ENCODE data around the gene ZNF670. TPM values are rescaled to one million over a fixed set of nuclear protein-coding genes. Genes with fewer than 3 reads are reported as not detected.
A peak's percentile ranks its signal among the peaks of the same experiment; 100 is the strongest.

Gene ZNF670
- total and polyA plus RNA-seq, 4 donors: 0.74 to 2.3 (median 1.4) TPM

DNA sequence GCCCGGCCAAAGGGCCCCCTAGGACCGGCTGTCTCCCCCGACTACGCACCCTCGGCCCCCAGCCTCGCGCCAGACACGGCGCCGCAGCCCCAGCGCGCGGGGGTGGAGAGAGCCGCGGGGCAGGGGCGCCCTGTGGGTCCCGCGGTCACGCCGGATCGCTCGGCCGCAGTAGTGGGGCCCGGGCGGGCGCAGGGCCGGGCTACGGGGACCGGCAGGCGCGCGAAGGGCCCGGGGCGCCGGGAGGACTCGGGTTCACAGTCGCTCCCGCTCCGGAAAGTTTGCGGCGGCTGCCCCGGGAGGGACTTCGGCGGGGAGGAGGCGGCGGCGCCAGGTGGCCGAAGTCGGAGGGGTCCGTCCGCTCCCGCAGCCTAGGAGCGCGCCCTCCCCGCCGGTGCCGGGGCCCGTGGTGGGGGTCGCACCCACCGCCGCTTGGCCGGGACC is 32.7 kb upstream of the ZNF670 start:
- H3K27ac ChIP-seq (ENCODE audit: low read depth in 1 of 2, low read length in 2 of 2): peak overlapping the region; percentile 22 to 65
- peak overlapping the region; percentile 50 to 92 (median 72) for H3K4me3 ChIP-seq (ENCODE audit: low read depth in 1 of 3, low read length in 3 of 3)
- H3K9me3 ChIP-seq (ENCODE audit: control insufficient read depth in 4 of 4, low read length in 3 of 4): peaks cover 0 to 1% (median 0%) of the 10 kb centered on the region in 4 donors
- peak overlapping the region in 1 of 2 donors; percentile 47 for H3K9ac ChIP-seq (ENCODE audit: low read depth in 1 of 2, low read length in 2 of 2)
- no peaks in the 10 kb centered on the region for H3K36me3 ChIP-seq (ENCODE audit: control insufficient read depth in 4 of 4, insufficient read depth in 3 of 4, low read depth in 1 of 4, low read length in 3 of 4)
- H3K4me1 ChIP-seq (ENCODE audit: control insufficient read depth in 4 of 4, insufficient read depth in 4 of 4, low read length in 3 of 4): peaks cover 0 to 24% (median 17%) of the 10 kb centered on the region in 4 donors
- peak; percentile 48 for DNase-seq (ENCODE audit: low spot score)
- WGBS: under 1% methylated on average over 62 of the region's 62 CpGs
- no peak for TF ChIP-seq RXRA (IDR thresholded peaks at IDR 0.05)
- no peak for TF ChIP-seq GABPA (IDR thresholded peaks at IDR 0.05 in 1 of 2, conservative IDR thresholded peaks at IDR 0.05 in 1 of 2)
- H3K27me3 ChIP-seq (ENCODE audit: control insufficient read depth in 4 of 4, insufficient read depth in 4 of 4, low read length in 3 of 4): no peaks in the 10 kb centered on the region

DNA sequence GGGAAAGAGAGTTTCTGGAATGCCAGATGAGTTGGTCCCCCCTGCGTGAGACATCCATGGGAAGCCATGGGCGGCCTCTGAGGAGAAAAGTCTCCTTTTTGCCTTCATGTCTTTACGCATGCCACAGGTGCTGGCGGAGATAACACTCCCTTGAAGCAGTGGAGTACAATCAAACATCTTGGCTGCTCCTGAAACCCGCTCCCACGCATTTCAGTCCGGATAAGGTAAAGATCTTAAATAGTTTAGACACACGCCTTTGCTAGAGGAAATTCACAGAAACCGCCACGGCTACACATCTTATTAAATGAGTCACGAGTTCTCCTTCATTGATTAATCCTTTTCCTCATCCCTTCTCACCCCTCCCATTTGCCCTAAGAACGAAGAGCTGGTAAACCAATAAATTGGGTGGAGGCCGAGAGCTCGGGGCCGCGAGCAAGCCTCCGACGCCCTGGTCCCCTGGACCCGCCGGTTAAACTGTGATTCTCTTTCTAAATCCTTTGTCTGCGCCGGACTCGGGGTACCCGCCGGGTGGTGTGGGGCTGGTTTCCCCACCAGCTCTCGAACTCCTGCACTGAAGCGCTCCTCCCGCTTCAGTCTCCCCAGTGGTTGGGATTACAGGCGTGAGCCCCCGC is 32.1 kb upstream of the ZNF670 start:
- Histone ChIP-seq H3K4me1 (ENCODE audit: control insufficient read depth in 4 of 4, insufficient read depth in 4 of 4, low read length in 3 of 4) (peaks cover 0 to 24% (median 17%) of the 10 kb centered on the region in 4 donors), H3K27me3 (ENCODE audit: control insufficient read depth in 4 of 4, insufficient read depth in 4 of 4, low read length in 3 of 4) (no peaks in the 10 kb centered on the region), H3K9ac (ENCODE audit: low read depth in 1 of 2, low read length in 2 of 2) (peak overlapping the region in 1 of 2 donors; percentile 47), H3K4me3 (ENCODE audit: low read depth in 1 of 3, low read length in 3 of 3) (peak overlapping the region in 2 of 3 donors; percentile 50 to 92), H3K9me3 (ENCODE audit: control insufficient read depth in 4 of 4, low read length in 3 of 4) (peaks cover 0 to 2% (median 0%) of the 10 kb centered on the region in 4 donors), H3K27ac (ENCODE audit: low read depth in 1 of 2, low read length in 2 of 2) (no peak overlapping the region), H3K36me3 (ENCODE audit: control insufficient read depth in 4 of 4, insufficient read depth in 3 of 4, low read depth in 1 of 4, low read length in 3 of 4) (no peaks in the 10 kb centered on the region)
- WGBS: 25% methylated on average over 30 of the region's 30 CpGs
- TF ChIP-seq FOXA2 (IDR thresholded peaks at IDR 0.05) (no peak), RXRA (IDR thresholded peaks at IDR 0.05) (no peak), HNF4G (IDR thresholded peaks at IDR 0.05) (no peak), HNF4A (conservative IDR thresholded peaks at IDR 0.05) (no peak), SP1 (IDR thresholded peaks at IDR 0.05) (no peak)
- TF ChIP-seq, protein P1, sequence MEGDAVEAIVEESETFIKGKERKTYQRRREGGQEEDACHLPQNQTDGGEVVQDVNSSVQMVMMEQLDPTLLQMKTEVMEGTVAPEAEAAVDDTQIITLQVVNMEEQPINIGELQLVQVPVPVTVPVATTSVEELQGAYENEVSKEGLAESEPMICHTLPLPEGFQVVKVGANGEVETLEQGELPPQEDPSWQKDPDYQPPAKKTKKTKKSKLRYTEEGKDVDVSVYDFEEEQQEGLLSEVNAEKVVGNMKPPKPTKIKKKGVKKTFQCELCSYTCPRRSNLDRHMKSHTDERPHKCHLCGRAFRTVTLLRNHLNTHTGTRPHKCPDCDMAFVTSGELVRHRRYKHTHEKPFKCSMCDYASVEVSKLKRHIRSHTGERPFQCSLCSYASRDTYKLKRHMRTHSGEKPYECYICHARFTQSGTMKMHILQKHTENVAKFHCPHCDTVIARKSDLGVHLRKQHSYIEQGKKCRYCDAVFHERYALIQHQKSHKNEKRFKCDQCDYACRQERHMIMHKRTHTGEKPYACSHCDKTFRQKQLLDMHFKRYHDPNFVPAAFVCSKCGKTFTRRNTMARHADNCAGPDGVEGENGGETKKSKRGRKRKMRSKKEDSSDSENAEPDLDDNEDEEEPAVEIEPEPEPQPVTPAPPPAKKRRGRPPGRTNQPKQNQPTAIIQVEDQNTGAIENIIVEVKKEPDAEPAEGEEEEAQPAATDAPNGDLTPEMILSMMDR (IDR thresholded peaks at IDR 0.05; ENCODE audit: low read depth, low read length, missing input control): no peak
- no peak for DNase-seq (ENCODE audit: low spot score)

DNA sequence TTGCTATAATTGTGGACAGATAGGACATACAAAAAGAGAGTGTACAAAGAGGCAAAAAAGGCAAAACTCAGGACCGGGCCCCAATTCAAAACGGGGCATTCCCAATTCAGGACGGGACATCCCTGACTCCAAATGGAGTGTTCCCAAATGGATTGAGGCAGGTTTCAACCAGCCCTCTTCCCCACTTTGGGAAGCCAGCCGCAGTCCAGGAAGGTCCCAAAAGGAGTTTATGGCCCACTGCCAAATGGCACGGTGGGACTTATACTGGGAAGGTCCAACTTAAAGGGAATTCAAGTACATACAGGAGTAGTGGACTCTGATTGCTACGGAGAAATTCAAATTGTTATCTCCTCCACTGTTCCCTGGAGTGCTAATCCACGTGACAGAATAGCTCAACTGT is 29.1 kb upstream of the ZNF670 start:
- Histone ChIP-seq H3K9ac (ENCODE audit: low read depth in 1 of 2, low read length in 2 of 2) (no peak overlapping the region), H3K36me3 (ENCODE audit: control insufficient read depth in 4 of 4, insufficient read depth in 3 of 4, low read depth in 1 of 4, low read length in 3 of 4) (peaks cover 0 to 3% (median 0%) of the 10 kb centered on the region in 4 donors), H3K4me3 (ENCODE audit: low read depth in 1 of 3, low read length in 3 of 3) (no peak overlapping the region), H3K4me1 (ENCODE audit: control insufficient read depth in 4 of 4, insufficient read depth in 4 of 4, low read length in 3 of 4) (peaks cover 2 to 25% (median 13%) of the 10 kb centered on the region in 4 donors), H3K27me3 (ENCODE audit: control insufficient read depth in 4 of 4, insufficient read depth in 4 of 4, low read length in 3 of 4) (no peaks in the 10 kb centered on the region), H3K27ac (ENCODE audit: low read depth in 1 of 2, low read length in 2 of 2) (no peak overlapping the region), H3K9me3 (ENCODE audit: control insufficient read depth in 4 of 4, low read length in 3 of 4) (peaks cover 0 to 9% (median 3%) of the 10 kb centered on the region in 4 donors)
- TF ChIP-seq, protein P1 (IDR thresholded peaks at IDR 0.05; ENCODE audit: low read depth, low read length, missing input control): no peak
- no peak for TF ChIP-seq EGR1 (IDR thresholded peaks at IDR 0.05; ENCODE audit: low read depth in 2 of 2)
- TF ChIP-seq, protein P2, sequence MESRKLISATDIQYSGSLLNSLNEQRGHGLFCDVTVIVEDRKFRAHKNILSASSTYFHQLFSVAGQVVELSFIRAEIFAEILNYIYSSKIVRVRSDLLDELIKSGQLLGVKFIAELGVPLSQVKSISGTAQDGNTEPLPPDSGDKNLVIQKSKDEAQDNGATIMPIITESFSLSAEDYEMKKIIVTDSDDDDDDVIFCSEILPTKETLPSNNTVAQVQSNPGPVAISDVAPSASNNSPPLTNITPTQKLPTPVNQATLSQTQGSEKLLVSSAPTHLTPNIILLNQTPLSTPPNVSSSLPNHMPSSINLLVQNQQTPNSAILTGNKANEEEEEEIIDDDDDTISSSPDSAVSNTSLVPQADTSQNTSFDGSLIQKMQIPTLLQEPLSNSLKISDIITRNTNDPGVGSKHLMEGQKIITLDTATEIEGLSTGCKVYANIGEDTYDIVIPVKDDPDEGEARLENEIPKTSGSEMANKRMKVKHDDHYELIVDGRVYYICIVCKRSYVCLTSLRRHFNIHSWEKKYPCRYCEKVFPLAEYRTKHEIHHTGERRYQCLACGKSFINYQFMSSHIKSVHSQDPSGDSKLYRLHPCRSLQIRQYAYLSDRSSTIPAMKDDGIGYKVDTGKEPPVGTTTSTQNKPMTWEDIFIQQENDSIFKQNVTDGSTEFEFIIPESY (IDR thresholded peaks at IDR 0.05): no peak
- DNase-seq (ENCODE audit: low spot score): no peak
- WGBS: 90% methylated on average over 7 of the region's 7 CpGs

Measured in liver (tissue), 9 donors.